ENCODE measurements around the gene ELMO1. TPM values are rescaled to one million over a fixed set of nuclear protein-coding genes. Genes with fewer than 3 reads are reported as not detected.

Gene ELMO1
- total RNA-seq, 1 donor from 2014 or later = 139 TPM

GRCh38 chr7:36865019-36865418 lies 583.6 kb downstream of the ELMO1 start:
- intact Hi-C loops (cut with micrococcal nuclease) = no loop called here

GRCh38 chr7:36863901-36864701 lies 584.6 kb downstream of the ELMO1 start:
- intact Hi-C loops (cut with micrococcal nuclease) = no loop called here

- intact Hi-C loops (cut with micrococcal nuclease) = no loop called here
Measured at GRCh38 chr7:36862771-36863261, 585.8 kb downstream of the ELMO1 start.

- intact Hi-C loops (cut with micrococcal nuclease) = no loop called here
Measured at GRCh38 chr7:36861656-36862055, 587.0 kb downstream of the ELMO1 start.

GRCh38 chr7:36860681-36861080 lies 588.0 kb downstream of the ELMO1 start:
- intact Hi-C loops (cut with micrococcal nuclease) = no loop called here

GRCh38 chr7:36855330-36855729 lies 593.3 kb downstream of the ELMO1 start:
- intact Hi-C loops (cut with micrococcal nuclease) = no loop called here

GRCh38 chr7:36854652-36855051 lies 594.0 kb downstream of the ELMO1 start:
- intact Hi-C loops (cut with micrococcal nuclease) = no loop called here

- intact Hi-C loops (cut with micrococcal nuclease) = no loop called here
Measured at GRCh38 chr7:36852931-36853330, 595.7 kb downstream of the ELMO1 start.

- intact Hi-C loops (cut with micrococcal nuclease) = no loop called here
Measured at GRCh38 chr7:36852017-36852416, 596.6 kb downstream of the ELMO1 start.

GRCh38 chr7:36851382-36851781 lies 597.3 kb downstream of the ELMO1 start:
- intact Hi-C loops (cut with micrococcal nuclease) = no loop called here

- intact Hi-C loops (cut with micrococcal nuclease) = no loop called here
Measured at GRCh38 chr7:36847946-36848345, 600.7 kb downstream of the ELMO1 start.

GRCh38 chr7:36844374-36844773 lies 604.3 kb downstream of the ELMO1 start:
- intact Hi-C loops (cut with micrococcal nuclease) = no loop called here

- intact Hi-C loops (cut with micrococcal nuclease) = no loop called here
Measured at GRCh38 chr7:36840904-36841303, 607.8 kb downstream of the ELMO1 start.

GRCh38 chr7:36838616-36839225 lies 609.9 kb downstream of the ELMO1 start:
- intact Hi-C loops (cut with micrococcal nuclease) = no loop called here

GRCh38 chr7:36831049-36831448 lies 617.6 kb downstream of the ELMO1 start:
- intact Hi-C loops (cut with micrococcal nuclease) = no loop called here

GRCh38 chr7:36827726-36828703 lies 620.6 kb downstream of the ELMO1 start:
- intact Hi-C loops (cut with micrococcal nuclease) = no loop called here

- intact Hi-C loops (cut with micrococcal nuclease) = no loop called here
Measured at GRCh38 chr7:36825501-36825900, 623.2 kb downstream of the ELMO1 start.

- intact Hi-C loops (cut with micrococcal nuclease) = no loop called here
Measured at GRCh38 chr7:36823353-36823752, 625.3 kb downstream of the ELMO1 start.

- intact Hi-C loops (cut with micrococcal nuclease) = no loop called here
Measured at GRCh38 chr7:36821617-36822016, 627.0 kb downstream of the ELMO1 start.

GRCh38 chr7:36820527-36821170 lies 628.0 kb downstream of the ELMO1 start:
- intact Hi-C loops (cut with micrococcal nuclease) = no loop called here

GRCh38 chr7:36819639-36820038 lies 629.0 kb downstream of the ELMO1 start:
- intact Hi-C loops (cut with micrococcal nuclease) = no loop called here
